H7 (cell line): ENCODE data around the gene DNAL4. TPM values are rescaled to one million over a fixed set of nuclear protein-coding genes. Genes with fewer than 3 reads are reported as not detected.

Experiments used
- DNase-seq: peaks from one replicate; pipeline ENCODE4 v3.0.0; 2012
- H3K27me3 ChIP-seq: 2 replicates; pipeline ENCODE4 v1.6.0; 2011; ENCODE audit warnings: mild to moderate bottlenecking, low read length; ENCODE audit not compliant: control insufficient read depth, insufficient read depth
- H3K36me3 ChIP-seq: replicated peaks from 2 replicates; pipeline ENCODE4 v1.5.1; 2011; ENCODE audit warnings: low read length; ENCODE audit not compliant: control insufficient read depth, insufficient read depth
- H3K4me3 ChIP-seq: 2 replicates; pipeline ENCODE4 v1.5.1; 2011; ENCODE audit warnings: low read depth, mild to moderate bottlenecking, control low read depth, low read length, moderate library complexity; ENCODE audit not compliant: insufficient read depth
- total RNA-seq: library from RNA; depleted of rRNA; stranded (reverse); fragments of >200 nt; shearing (Covaris generic); gene quantifications from 2 replicates; pipeline ENCODE4 v1.2.3, GENCODE V29; 2014; rRNA removed

The DNAL4 gene
- 19.0 and 26.8 TPM in 2 replicates for total RNA-seq

DNA sequence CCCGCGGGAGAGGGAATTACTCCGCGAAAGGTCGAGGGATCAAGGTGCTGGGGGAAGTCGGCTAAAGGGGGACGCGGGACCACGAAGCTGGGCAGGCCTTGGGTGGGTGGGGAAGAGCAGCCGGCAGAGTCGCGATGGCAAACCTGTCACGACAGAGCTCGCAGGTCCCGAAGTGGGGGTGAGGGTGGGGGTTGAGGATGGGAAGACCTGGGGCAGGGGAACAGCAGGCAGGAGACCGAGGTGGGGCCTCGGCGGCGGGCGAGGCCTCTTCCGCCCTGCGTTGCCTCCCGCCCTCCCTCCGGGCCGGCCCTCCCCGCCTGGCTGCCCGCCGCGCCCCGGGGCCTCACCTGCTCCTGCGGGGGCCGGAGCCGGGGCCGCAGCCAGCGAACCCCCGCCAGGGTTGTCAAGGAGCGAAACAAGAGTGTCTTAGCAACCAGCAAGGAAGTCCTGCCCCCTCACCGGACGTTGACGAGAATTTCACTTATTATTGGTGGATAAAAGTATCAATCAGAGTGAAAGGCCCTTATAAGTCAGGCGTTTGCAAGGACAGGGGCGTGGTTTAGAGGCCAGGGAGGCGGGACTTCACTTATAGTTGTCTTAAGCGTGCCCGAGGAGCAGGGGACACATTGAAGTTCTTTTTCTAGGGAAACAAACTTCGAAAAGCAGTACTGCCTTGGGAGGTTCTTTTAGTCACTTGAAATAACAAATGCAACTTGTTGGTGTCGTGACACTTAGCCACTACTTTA lies at the start of gene DNAL4:
TSS of gene DNAL4 (minus strand) at position 423 of the 746 bp plus-strand sequence. CDS start 11,412 bp downstream, outside the sequence.
- DNase-seq = peak; percentile 96
- Histone ChIP-seq H3K36me3 (no peaks in the 10 kb centered on the region), H3K4me3 (peak within 1 kb of the TSS; percentile 69), H3K27me3 (0 out of 2 replicates have a peak, but pooled peaks cover 2% of the 10 kb centered on the region)

DNA sequence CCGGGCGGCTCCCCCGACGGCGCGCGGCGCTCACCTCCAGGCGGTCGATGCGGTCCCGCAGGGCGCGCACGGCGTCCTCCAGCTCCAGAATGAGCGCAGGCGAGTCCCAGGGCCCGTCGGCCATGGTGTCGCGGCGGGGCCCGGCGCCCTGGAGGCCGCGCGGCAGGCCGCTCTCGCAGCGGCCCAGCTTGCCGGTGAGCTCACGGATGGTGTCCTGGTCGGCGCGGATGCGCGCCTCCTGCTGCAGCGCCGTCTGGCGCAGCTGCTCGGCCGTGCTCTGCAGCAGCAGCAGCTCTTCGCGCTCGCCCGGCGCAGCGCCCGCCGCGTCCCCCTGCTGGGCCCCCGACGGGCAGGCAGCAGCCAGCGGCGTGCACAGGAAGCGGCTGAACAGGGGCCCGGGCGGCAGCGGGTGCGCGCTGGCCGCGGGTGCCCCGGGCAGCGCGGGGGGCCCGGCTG lies 49.3 kb upstream of the DNAL4 start:
- peak; percentile 91 for DNase-seq
- peak overlapping the region; percentile 49 for H3K4me3 ChIP-seq
- H3K36me3 ChIP-seq = no peaks in the 10 kb centered on the region; the same call in 1 of the 2 replicates
- H3K27me3 ChIP-seq = peaks cover 41% of the 10 kb centered on the region

DNA sequence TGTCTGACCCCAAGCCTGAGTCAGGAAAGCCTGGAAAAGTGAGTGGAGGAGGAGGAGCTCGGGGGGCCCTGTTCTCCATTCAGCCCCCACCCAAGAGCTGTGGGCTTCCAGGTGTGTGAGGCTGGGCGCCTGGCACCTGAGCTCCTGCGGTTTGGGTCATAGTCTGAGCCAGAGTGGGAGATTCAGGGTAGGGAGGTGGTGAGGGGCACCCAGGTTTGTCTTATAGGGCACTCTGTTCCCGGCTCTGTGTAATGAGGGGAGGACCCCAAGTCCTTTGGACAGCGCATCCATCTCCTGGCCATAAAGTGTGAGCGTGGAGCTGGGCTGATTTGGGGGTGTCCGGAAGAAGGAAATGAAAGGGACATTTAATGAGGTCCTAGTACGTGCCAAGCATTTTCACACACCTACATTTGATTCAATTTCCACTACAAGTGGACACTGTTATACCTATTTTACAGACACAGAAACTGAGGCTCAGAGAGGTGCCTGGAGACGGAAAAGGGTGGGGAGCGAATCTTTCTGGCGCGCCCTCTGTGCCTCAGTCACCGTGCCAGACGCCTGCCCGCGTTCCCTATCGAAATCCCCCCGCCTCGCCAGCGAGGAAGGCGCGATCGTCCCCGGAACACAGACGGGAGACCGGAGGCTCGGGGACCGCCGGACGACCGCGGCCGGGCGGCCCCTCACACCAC lies 48.7 kb upstream of the DNAL4 start:
- Histone ChIP-seq H3K36me3 (no peaks in the 10 kb centered on the region; the same call in 1 of the 2 replicates), H3K4me3 (peak overlapping the region; percentile 49), H3K27me3 (peaks cover 41% of the 10 kb centered on the region)
- no peak for DNase-seq

DNA sequence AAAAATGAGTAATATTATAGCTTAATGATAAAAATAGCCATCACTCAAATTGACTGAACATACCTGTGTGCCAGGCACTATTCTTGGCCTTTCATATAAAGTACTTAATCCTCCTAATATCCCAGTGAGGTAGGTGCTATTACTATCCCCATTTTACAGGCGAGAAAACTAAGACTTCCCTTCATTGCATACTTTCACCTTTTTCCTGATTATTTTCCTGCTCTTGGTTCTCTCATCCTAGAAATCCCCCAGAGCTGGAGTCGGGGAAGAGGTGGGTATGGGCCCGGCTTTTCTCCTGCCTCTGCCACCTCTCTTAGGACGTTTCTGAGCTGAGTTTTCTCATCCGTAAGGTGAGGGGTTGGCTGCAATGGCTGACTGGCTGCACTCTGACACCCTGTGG lies 47.7 kb upstream of the DNAL4 start:
- Histone ChIP-seq H3K4me3 (no peak overlapping the region), H3K27me3 (peaks cover 41% of the 10 kb centered on the region), H3K36me3 (no peaks in the 10 kb centered on the region; the same call in 1 of the 2 replicates)
- no peak for DNase-seq

DNA sequence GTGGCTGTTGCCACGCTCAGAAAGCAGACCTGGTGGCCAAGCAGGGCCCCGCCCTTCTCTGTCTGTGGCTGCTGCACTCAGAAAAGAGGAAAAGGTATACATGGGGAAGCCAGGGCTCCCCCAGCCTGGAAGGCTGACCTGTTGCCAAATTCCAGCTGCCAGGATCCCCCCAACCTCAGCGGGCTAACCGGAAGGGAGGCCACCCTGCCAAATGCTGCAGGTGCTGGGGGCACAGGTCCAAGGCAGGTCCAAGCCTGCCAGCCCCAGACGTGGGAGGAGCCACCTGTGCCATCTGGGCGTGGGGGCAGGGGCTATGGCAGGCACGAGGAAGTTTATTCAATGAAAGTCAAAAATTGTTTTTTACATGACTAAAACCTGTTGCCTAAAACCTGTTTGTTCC lies 47.3 kb upstream of the DNAL4 start:
- no peak for DNase-seq
- Histone ChIP-seq H3K36me3 (no peaks in the 10 kb centered on the region; the same call in 1 of the 2 replicates), H3K27me3 (peaks cover 41% of the 10 kb centered on the region), H3K4me3 (no peak overlapping the region)

GRCh38 chr22:38840129-38840528 lies 46.2 kb upstream of the DNAL4 start:
- DNase-seq = no peak
- Histone ChIP-seq H3K27me3 (peaks cover 38% of the 10 kb centered on the region), H3K4me3 (no peak overlapping the region), H3K36me3 (no peaks in the 10 kb centered on the region; the same call in 1 of the 2 replicates)

GRCh38 chr22:38839686-38840085 lies 45.7 kb upstream of the DNAL4 start:
- DNase-seq = no peak
- Histone ChIP-seq H3K4me3 (no peak overlapping the region), H3K36me3 (no peaks in the 10 kb centered on the region; the same call in 1 of the 2 replicates), H3K27me3 (peaks cover 34% of the 10 kb centered on the region)

- no peak for DNase-seq
- no peak overlapping the region for H3K4me3 ChIP-seq
- H3K36me3 ChIP-seq = no peaks in the 10 kb centered on the region; the same call in 1 of the 2 replicates
- H3K27me3 ChIP-seq = peaks cover 19% of the 10 kb centered on the region
Measured at GRCh38 chr22:38837414-38837928, 43.5 kb upstream of the DNAL4 start.

DNA sequence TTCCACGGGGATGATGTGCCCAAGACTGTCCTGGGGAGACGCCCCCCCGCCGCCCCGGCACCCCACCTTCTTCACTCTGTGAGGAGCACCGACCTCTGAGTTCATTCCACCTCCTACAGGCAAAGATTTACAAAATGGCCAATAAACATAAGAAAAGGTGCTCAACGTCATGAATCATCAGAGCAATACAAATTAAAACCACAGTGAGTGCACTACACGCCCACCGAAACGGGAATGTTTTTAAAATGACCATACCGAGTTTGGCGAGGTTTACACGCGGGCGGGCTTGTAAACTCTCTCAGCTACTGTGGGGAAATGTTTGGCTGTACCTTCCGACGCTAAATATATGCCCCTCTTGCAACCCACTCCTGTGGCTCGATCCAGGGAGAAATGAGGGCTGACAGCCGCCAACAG lies 42.0 kb upstream of the DNAL4 start:
- DNase-seq = no peak
- Histone ChIP-seq H3K36me3 (no peaks in the 10 kb centered on the region), H3K27me3 (peaks cover 7% of the 10 kb centered on the region), H3K4me3 (no peak overlapping the region)

DNA sequence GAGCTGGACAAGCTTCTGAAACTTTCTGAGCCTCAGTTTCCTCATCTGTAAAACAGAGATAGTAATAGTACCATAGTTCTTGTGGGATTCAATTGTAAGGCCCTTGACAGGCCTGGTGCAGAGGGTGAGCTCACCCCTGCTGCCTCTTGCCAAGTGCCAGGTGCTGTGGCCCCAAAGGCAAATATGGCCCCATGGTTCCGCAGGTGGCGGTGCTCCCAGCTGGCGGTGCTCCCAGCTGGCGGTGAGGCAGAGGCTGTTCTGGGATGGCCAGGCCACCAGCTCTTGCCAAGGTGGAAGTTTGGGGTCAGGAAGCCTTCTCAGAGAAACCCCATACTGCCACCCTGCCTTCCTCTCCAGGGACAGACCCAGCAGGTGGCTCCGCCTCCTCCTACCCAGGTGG lies 41.0 kb upstream of the DNAL4 start:
- no peaks in the 10 kb centered on the region for H3K36me3 ChIP-seq
- peaks cover 2% of the 10 kb centered on the region; the same call in 1 of the 2 replicates for H3K27me3 ChIP-seq
- H3K4me3 ChIP-seq = no peak overlapping the region
- no peak for DNase-seq

- Histone ChIP-seq H3K4me3 (no peak overlapping the region), H3K27me3 (peaks cover 2% of the 10 kb centered on the region; the same call in 1 of the 2 replicates), H3K36me3 (no peaks in the 10 kb centered on the region)
- DNase-seq = no peak
Measured at GRCh38 chr22:38834215-38834953, 40.4 kb upstream of the DNAL4 start.

DNA sequence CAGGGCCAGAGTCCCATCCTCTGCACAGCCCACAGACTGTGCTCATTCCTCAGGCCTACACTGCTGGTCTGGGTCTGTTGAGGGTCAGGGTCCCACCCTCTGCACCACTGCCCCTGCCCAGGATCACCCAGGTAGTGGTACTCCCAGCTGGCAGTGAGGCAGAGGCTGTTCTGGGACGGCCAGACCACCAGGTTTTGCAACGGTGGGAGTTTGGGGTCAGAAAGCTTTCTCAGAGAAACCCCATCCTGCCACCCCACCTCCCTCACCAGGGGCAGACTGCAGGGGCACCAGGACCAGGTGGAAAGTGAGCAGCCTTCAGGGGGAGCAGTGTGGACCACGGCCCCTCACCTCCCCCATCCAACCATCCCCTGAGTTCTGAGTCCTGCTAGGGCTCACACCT lies 39.1 kb upstream of the DNAL4 start:
- no peak for DNase-seq
- H3K27me3 ChIP-seq = peaks cover 2% of the 10 kb centered on the region; the same call in 1 of the 2 replicates
- H3K4me3 ChIP-seq = no peak overlapping the region
- no peaks in the 10 kb centered on the region for H3K36me3 ChIP-seq

- Histone ChIP-seq H3K36me3 (no peaks in the 10 kb centered on the region), H3K4me3 (no peak overlapping the region), H3K27me3 (peaks cover 2% of the 10 kb centered on the region; the same call in 1 of the 2 replicates)
- no peak for DNase-seq
Measured at GRCh38 chr22:38832005-38832978, 38.3 kb upstream of the DNAL4 start.
